AG09319 (cell line): ENCODE measurements around the gene MYBPC2.
"Not testable (repeated sequence)": the region's sequence is repeated elsewhere in the genome, so short reads cannot be mapped to it uniquely, and the experiment has no call there.

Experiments
- DNase-seq: peaks from one replicate; pipeline ENCODE4 v3.0.0-alpha.2; 2010; ENCODE audit warnings: low read depth; ENCODE audit errors: extremely low read depth
- CTCF ChIP-seq: IDR thresholded peaks from 2 replicates; pipeline ENCODE4 v1.5.1; 2011; ENCODE audit warnings: low read depth, mild to moderate bottlenecking, inconsistent platforms, low read length, moderate library complexity

MYBPC2 gene

GRCh38 chr19:50434525-50434924 lies 1.8 kb downstream of the MYBPC2 start:
- no peak for TF ChIP-seq CTCF
- DNase-seq = no peak

GRCh38 chr19:50435221-50435620 lies 2.5 kb downstream of the MYBPC2 start:
- DNase-seq = no peak
- TF ChIP-seq CTCF = no peak

- TF ChIP-seq CTCF = no peak
- DNase-seq = no peak
Measured at GRCh38 chr19:50435627-50436026, 2.9 kb downstream of the MYBPC2 start.

GRCh38 chr19:50437862-50438449 lies 5.3 kb downstream of the MYBPC2 start:
- no peak for TF ChIP-seq CTCF
- no peak for DNase-seq

GRCh38 chr19:50439130-50439529 lies 6.4 kb downstream of the MYBPC2 start:
- not testable (repeated sequence) for DNase-seq

GRCh38 chr19:50444059-50444458 lies 11.4 kb downstream of the MYBPC2 start:
- no peak for TF ChIP-seq CTCF
- DNase-seq = no peak

GRCh38 chr19:50447053-50447452 lies 14.4 kb downstream of the MYBPC2 start:
- DNase-seq = no peak
- no peak for TF ChIP-seq CTCF

GRCh38 chr19:50447750-50448149 lies 15.1 kb downstream of the MYBPC2 start:
- DNase-seq = no peak
- no peak for TF ChIP-seq CTCF
